Trophoblast cell (in vitro differentiated cells and primary cell): ENCODE results near the gene APBB3.

Experiments
- DNase-seq, 2 donors: peaks; one replicate each; pipeline ENCODE4 v3.0.0-alpha.2; 2016
- H2AFZ ChIP-seq: 2 replicates; pipeline ENCODE4 v1.6.1; 2013; ENCODE audit warnings: low read length, moderate library complexity, mild to moderate bottlenecking; ENCODE audit not compliant: insufficient read depth, poor library complexity
- H2AK5ac ChIP-seq: 2 replicates; pipeline ENCODE4 v1.6.1; 2013; ENCODE audit warnings: mild to moderate bottlenecking, low read length
- H2BK120ac ChIP-seq: 2 replicates; pipeline ENCODE4 v1.6.1; 2013; ENCODE audit warnings: low read length, mild to moderate bottlenecking, moderate library complexity; ENCODE audit not compliant: insufficient read depth, poor library complexity
- H2BK12ac ChIP-seq: 2 replicates; pipeline ENCODE4 v1.6.1; 2013; ENCODE audit warnings: mild to moderate bottlenecking, low read length, moderate library complexity
- H2BK5ac ChIP-seq: 2 replicates; pipeline ENCODE4 v1.6.1; 2013; ENCODE audit warnings: low read length, low read depth, moderate library complexity, mild to moderate bottlenecking; ENCODE audit not compliant: poor library complexity
- H3K14ac ChIP-seq: 2 replicates; pipeline ENCODE4 v1.6.1; 2013; ENCODE audit warnings: mild to moderate bottlenecking, low read length
- H3K18ac ChIP-seq: 2 replicates; pipeline ENCODE4 v1.6.1; 2013; ENCODE audit warnings: mild to moderate bottlenecking, low read length
- H3K23ac ChIP-seq: 2 replicates; pipeline ENCODE4 v1.6.1; 2013; ENCODE audit warnings: low read length
- H3K27ac ChIP-seq: 2 replicates; pipeline ENCODE4 v1.5.1; 2013; ENCODE audit warnings: low read depth, mild to moderate bottlenecking, inconsistent platforms, low read length, moderate library complexity
- H3K27me3 ChIP-seq: 2 replicates; pipeline ENCODE4 v1.6.1; 2013; ENCODE audit warnings: inconsistent platforms, mild to moderate bottlenecking, low read length, moderate library complexity; ENCODE audit not compliant: insufficient read depth
- H3K36me3 ChIP-seq, 2 experiments: 1 replicate in 1 of 2; 2 replicates in 1 of 2; pipeline ENCODE4 v1.6.1; 2013; ENCODE audit warnings: low read length in 2 of 2, mild to moderate bottlenecking in 2 of 2, moderate library complexity in 1 of 2; ENCODE audit not compliant: insufficient read depth in 2 of 2, control insufficient read depth in 1 of 2
- H3K4ac ChIP-seq: 2 replicates; pipeline ENCODE4 v1.6.1; 2013; ENCODE audit warnings: low read depth, mild to moderate bottlenecking, low read length, moderate library complexity
- H3K4me1 ChIP-seq, 2 experiments: 1 replicate in 1 of 2; 2 replicates in 1 of 2; pipeline ENCODE4 v1.6.1; 2013; ENCODE audit warnings: low read length in 2 of 2, mild to moderate bottlenecking in 2 of 2, moderate library complexity in 1 of 2; ENCODE audit not compliant: insufficient read depth in 2 of 2, control insufficient read depth in 1 of 2
- H3K4me2 ChIP-seq: 2 replicates; pipeline ENCODE4 v1.6.1; 2013; ENCODE audit warnings: inconsistent platforms, mild to moderate bottlenecking, low read length, moderate library complexity
- H3K4me3 ChIP-seq: 2 replicates; pipeline ENCODE4 v1.5.1; 2013; ENCODE audit warnings: mild to moderate bottlenecking, low read depth, low read length, inconsistent platforms
- H3K79me1 ChIP-seq: one replicate; pipeline ENCODE4 v1.6.1; 2013; ENCODE audit warnings: low read length
- H3K79me2 ChIP-seq: 2 replicates; pipeline ENCODE4 v1.6.1; 2013; ENCODE audit warnings: low read length, mild to moderate bottlenecking; ENCODE audit not compliant: control insufficient read depth, insufficient read depth, poor library complexity
- H3K9ac ChIP-seq: 2 replicates; pipeline ENCODE4 v1.6.1; 2013; ENCODE audit warnings: mild to moderate bottlenecking, low read length
- H3K9me3 ChIP-seq: 2 replicates; pipeline ENCODE4 v1.6.1; 2013; ENCODE audit warnings: low read depth, mild to moderate bottlenecking, control low read depth, inconsistent platforms, low read length; ENCODE audit not compliant: insufficient read depth
- H4K12ac ChIP-seq: 2 replicates; pipeline ENCODE4 v1.6.1; 2013; ENCODE audit warnings: low read depth, mild to moderate bottlenecking, low read length, moderate library complexity
- H4K8ac ChIP-seq: 2 replicates; pipeline ENCODE4 v1.6.1; 2013; ENCODE audit warnings: low read depth, mild to moderate bottlenecking, low read length, moderate library complexity
- H4K91ac ChIP-seq: one replicate; pipeline ENCODE4 v1.6.1; 2013; ENCODE audit warnings: low read depth, mild to moderate bottlenecking, low read length, moderate library complexity
- WGBS: extraction: QIAGEN DNeasy Blood & Tissue Kit; methylation state at CpG from one replicate; pipeline ENCODE4 v1.1.7; 2013; ENCODE audit warnings: missing lambda C conversion rate; ENCODE audit not compliant: insufficient read length, insufficient coverage; ENCODE audit errors: extremely low coverage; 5-methylcytosine and 5-hydroxymethylcytosine counted together

Gene APBB3

DNA sequence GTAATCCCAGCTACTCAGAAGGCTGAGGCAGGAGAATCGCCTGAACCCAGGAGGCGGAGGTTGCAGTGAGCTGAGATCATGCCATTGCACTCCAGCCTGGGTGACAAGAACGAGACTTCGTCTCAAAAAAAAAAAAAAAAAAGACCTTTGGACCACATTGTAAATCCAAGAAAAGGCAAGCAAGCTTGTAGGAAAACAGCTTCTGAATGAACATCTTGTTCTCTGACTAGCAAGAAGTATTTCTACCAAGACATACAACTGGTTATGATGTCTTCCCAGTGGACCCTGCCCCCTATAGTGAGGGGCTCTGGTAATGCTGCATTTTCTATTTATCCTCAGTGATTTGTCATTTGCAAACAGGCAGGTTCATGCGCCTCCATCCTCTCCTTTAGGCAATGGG is 21.4 kb downstream of the APBB3 start:
- no peak overlapping the region for H3K4ac ChIP-seq
- H3K4me3 ChIP-seq, result no peak overlapping the region
- H4K12ac ChIP-seq, result no peak overlapping the region
- H3K14ac ChIP-seq, result no peak overlapping the region
- no peaks in the 10 kb centered on the region for H3K79me1 ChIP-seq
- H3K9me3 ChIP-seq, result no peaks in the 10 kb centered on the region
- H4K91ac ChIP-seq, result no peak overlapping the region
- no peak overlapping the region for H3K9ac ChIP-seq
- H2AK5ac ChIP-seq, result no peak overlapping the region
- no peaks in the 10 kb centered on the region for H3K79me2 ChIP-seq
- no peak overlapping the region for H3K18ac ChIP-seq
- no peak overlapping the region for H3K23ac ChIP-seq
- no peak overlapping the region for H2AFZ ChIP-seq
- peaks cover 8 to 18% of the 10 kb centered on the region in 2 experiments for H3K36me3 ChIP-seq
- no peak overlapping the region for H2BK5ac ChIP-seq
- no peak overlapping the region for H4K8ac ChIP-seq
- no peak overlapping the region for H2BK12ac ChIP-seq
- H2BK120ac ChIP-seq, result no peak overlapping the region
- H3K27ac ChIP-seq, result no peak overlapping the region
- H3K4me1 ChIP-seq, result peaks cover 7 to 12% of the 10 kb centered on the region in 2 experiments
- no CpG with 5 or more reads among the region's 5 CpGs for WGBS
- no peaks in the 10 kb centered on the region for H3K27me3 ChIP-seq
- no peak for DNase-seq
- H3K4me2 ChIP-seq, result no peak overlapping the region

DNA sequence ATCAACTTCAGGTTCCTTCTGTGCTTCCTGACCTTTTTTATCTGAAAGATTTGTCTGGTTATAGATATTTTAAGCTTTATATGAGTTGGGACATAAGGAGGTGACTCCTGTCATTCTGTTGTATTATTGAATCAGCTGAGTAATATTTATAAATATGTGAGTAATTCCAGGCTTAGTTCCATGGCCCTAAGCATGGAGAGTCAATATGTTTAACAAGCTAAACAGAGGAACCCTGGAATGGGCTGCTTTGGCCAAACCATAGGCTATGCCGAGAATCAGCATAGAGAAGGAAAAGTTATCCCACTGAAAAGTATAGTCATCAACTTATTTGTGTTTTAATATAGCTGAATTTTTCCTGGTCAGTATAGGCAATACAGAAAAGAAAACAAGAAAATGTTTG is 24.2 kb downstream of the APBB3 start:
- Histone ChIP-seq H3K9me3 (no peaks in the 10 kb centered on the region), H3K36me3 (peaks cover 16 to 23% of the 10 kb centered on the region in 2 experiments), H2BK5ac (no peak overlapping the region), H4K91ac (no peak overlapping the region), H3K18ac (no peak overlapping the region), H2BK12ac (no peak overlapping the region), H3K9ac (no peak overlapping the region), H4K12ac (no peak overlapping the region), H3K79me1 (no peaks in the 10 kb centered on the region), H3K23ac (no peak overlapping the region), H3K27me3 (no peaks in the 10 kb centered on the region), H3K27ac (no peak overlapping the region), H3K14ac (no peak overlapping the region), H2BK120ac (no peak overlapping the region), H3K4me3 (no peak overlapping the region), H3K4me1 (no peaks in the 10 kb centered on the region), H3K4ac (no peak overlapping the region), H4K8ac (no peak overlapping the region), H3K4me2 (no peak overlapping the region), H2AK5ac (no peak overlapping the region), H3K79me2 (no peaks in the 10 kb centered on the region), H2AFZ (no peak overlapping the region)
- no CpG with 5 or more reads among the region's 1 CpG for WGBS
- no peak for DNase-seq

DNA sequence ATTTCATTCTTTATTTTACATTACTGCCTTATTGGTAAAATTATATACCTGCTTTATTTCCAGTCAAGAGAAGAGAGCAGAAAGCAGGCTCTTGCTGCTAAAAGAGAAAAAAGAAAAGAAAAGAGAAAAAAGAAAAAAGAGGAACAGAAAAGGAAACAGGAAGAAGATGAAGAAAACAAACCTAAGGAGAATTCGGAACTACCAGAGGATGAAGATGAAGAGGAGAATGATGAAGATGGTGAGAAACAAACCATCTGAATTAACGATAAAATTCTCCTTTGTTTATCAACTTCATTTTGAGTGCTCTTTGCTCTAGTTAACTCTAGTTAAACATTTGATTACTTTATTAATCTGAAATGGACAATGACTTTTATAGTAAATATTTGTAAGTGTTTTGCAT is 40.4 kb downstream of the APBB3 start:
- no CpG with 5 or more reads among the region's 2 CpGs for WGBS
- no peak overlapping the region for H3K4ac ChIP-seq
- no peak overlapping the region for H2BK12ac ChIP-seq
- no peaks in the 10 kb centered on the region for H3K9me3 ChIP-seq
- no peak overlapping the region for H4K8ac ChIP-seq
- no peak overlapping the region for H2AK5ac ChIP-seq
- no peaks in the 10 kb centered on the region for H3K79me1 ChIP-seq
- no peak overlapping the region for H3K4me2 ChIP-seq
- no peaks in the 10 kb centered on the region for H3K79me2 ChIP-seq
- H3K27me3 ChIP-seq, result no peaks in the 10 kb centered on the region
- DNase-seq, result no peak
- peaks cover 18 to 20% of the 10 kb centered on the region in 2 experiments for H3K36me3 ChIP-seq
- no peak overlapping the region for H3K4me3 ChIP-seq
- no peak overlapping the region for H2AFZ ChIP-seq
- no peak overlapping the region for H4K12ac ChIP-seq
- no peak overlapping the region for H2BK5ac ChIP-seq
- no peak overlapping the region for H3K14ac ChIP-seq
- H4K91ac ChIP-seq, result no peak overlapping the region
- no peak overlapping the region for H2BK120ac ChIP-seq
- no peak overlapping the region for H3K18ac ChIP-seq
- H3K27ac ChIP-seq, result no peak overlapping the region
- no peaks in the 10 kb centered on the region for H3K4me1 ChIP-seq
- H3K9ac ChIP-seq, result no peak overlapping the region
- H3K23ac ChIP-seq, result no peak overlapping the region

DNA sequence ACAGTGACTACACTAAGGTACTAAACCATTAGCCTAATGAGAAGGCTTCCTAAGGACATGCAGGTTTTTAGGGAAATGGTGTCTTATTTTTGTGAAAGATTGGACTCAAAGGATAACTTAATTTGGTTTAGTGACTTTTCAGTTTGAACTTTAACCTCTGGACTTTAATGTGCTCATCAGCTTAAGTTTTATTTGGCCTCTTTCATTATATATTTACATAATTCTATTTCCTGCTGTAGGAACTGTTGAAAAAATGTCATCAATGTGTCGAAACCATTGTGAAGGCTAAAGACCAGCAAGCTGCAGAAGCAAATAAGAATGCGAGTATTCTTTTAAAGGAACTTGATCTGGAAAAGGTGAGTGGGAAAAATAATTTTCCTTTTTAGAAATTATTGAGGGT is 51.3 kb downstream of the APBB3 start:
- no peaks in the 10 kb centered on the region for H3K27me3 ChIP-seq
- no peak overlapping the region for H4K91ac ChIP-seq
- no peaks in the 10 kb centered on the region for H3K79me1 ChIP-seq
- no peak overlapping the region for H2BK120ac ChIP-seq
- no peaks in the 10 kb centered on the region for H3K79me2 ChIP-seq
- no peak overlapping the region for H3K18ac ChIP-seq
- no peak overlapping the region for H2AK5ac ChIP-seq
- H3K4me2 ChIP-seq, result no peak overlapping the region
- H2BK12ac ChIP-seq, result no peak overlapping the region
- H3K9ac ChIP-seq, result no peak overlapping the region
- no peak overlapping the region for H3K4me3 ChIP-seq
- WGBS, result no CpG with 5 or more reads among the region's 2 CpGs
- no peak overlapping the region for H3K14ac ChIP-seq
- H2BK5ac ChIP-seq, result no peak overlapping the region
- H2AFZ ChIP-seq, result no peak overlapping the region
- H4K12ac ChIP-seq, result no peak overlapping the region
- no peak overlapping the region for H3K27ac ChIP-seq
- H3K4ac ChIP-seq, result no peak overlapping the region
- no peak overlapping the region for H3K23ac ChIP-seq
- no peaks in the 10 kb centered on the region for H3K9me3 ChIP-seq
- no peak overlapping the region for H4K8ac ChIP-seq
- no peak for DNase-seq
- H3K36me3 ChIP-seq, result peaks cover 23 to 28% of the 10 kb centered on the region in 2 experiments
- H3K4me1 ChIP-seq, result no peaks in the 10 kb centered on the region
